ENCODE data around the gene MAP3K6. TPM values are rescaled to one million over a fixed set of nuclear protein-coding genes. Genes with fewer than 3 reads are reported as not detected.

The MAP3K6 gene
- total RNA-seq, 1 experiment from 2014 or later: 7.7 TPM

GRCh38 chr1:27403931-27404330 is 37.2 kb upstream of the MAP3K6 start:
- H4K8ac ChIP-seq (replicated peaks; ENCODE audit: insufficient read length, low read depth, low read length): no peak overlapping the region
- H3K9me3 Mint-ChIP-seq: no peaks in the 10 kb centered on the region
- no peak overlapping the region for H2AFZ ChIP-seq (ENCODE audit: low read length)
- no peak overlapping the region for H2AK5ac ChIP-seq (ENCODE audit: insufficient read length, low read length)
- peak overlapping the region in 2 of 3 experiments; percentile 11 to 80; a peak in 4 of 7 replicates for H3K27ac Mint-ChIP-seq
- H3K79me2 ChIP-seq (ENCODE audit: insufficient read depth, low read length): no peaks in the 10 kb centered on the region
- peaks cover 42 to 65% of the 10 kb centered on the region in 2 experiments for H3K4me1 Mint-ChIP-seq
- H2BK5ac ChIP-seq (ENCODE audit: insufficient read length, low read length): no peak overlapping the region
- DNase-seq: no peak
- no peak overlapping the region for H3T11ph ChIP-seq (ENCODE audit: low read length)
- H3K23me2 ChIP-seq (ENCODE audit: insufficient read length, low read depth, low read length, poor library complexity, severe bottlenecking): no peaks in the 10 kb centered on the region
- H3K18ac ChIP-seq (ENCODE audit: insufficient read length, low read depth, low read length): no peak overlapping the region
- H3K14ac ChIP-seq (ENCODE audit: insufficient read depth, low read length): no peak overlapping the region
- no peak overlapping the region for H3K56ac ChIP-seq (ENCODE audit: insufficient read length, low read depth, low read length)
- peaks cover 9 to 17% (median 16%) of the 10 kb centered on the region in 3 experiments; a peak in 6 of 7 replicates for H3K36me3 Mint-ChIP-seq (ENCODE audit: insufficient read depth in 1 of 3, low read depth in 3 of 3)
- H3K23ac ChIP-seq (ENCODE audit: insufficient read length, low read depth, low read length): no peak overlapping the region
- H3K27ac ChIP-seq (ENCODE audit: insufficient read length, low read depth, low read length): no peak overlapping the region
- no peaks in the 10 kb centered on the region for H3K27me3 Mint-ChIP-seq (ENCODE audit: low read depth)
- no peak overlapping the region for H4K5ac ChIP-seq (ENCODE audit: insufficient read length, low read depth, low read length)
- H2BK120ac ChIP-seq (ENCODE audit: low read depth, low read length, poor library complexity, severe bottlenecking): no peak overlapping the region
- no peaks in the 10 kb centered on the region for H4K20me1 ChIP-seq (ENCODE audit: control insufficient read depth, insufficient read depth, insufficient read length)
- no peak overlapping the region for H3K4ac ChIP-seq (ENCODE audit: low read depth, low read length)
- no peaks in the 10 kb centered on the region for H3K9me3 ChIP-seq (ENCODE audit: control insufficient read depth, low read depth, low read length)
- no peak overlapping the region for H3K4me3 Mint-ChIP-seq
- H2BK20ac ChIP-seq (ENCODE audit: low read depth, low read length, poor library complexity, severe bottlenecking): no peak overlapping the region
- H3K4me1 ChIP-seq (ENCODE audit: insufficient read depth, low read length): no peaks in the 10 kb centered on the region
- no peaks in the 10 kb centered on the region for H3K27me3 ChIP-seq (ENCODE audit: insufficient read depth, low read length)
- H3K9ac ChIP-seq (ENCODE audit: extremely low read depth, insufficient read length, low read length): no peak overlapping the region
- H2BK15ac ChIP-seq (ENCODE audit: low read depth, low read length): no peak overlapping the region
- TF ChIP-seq, protein P1, sequence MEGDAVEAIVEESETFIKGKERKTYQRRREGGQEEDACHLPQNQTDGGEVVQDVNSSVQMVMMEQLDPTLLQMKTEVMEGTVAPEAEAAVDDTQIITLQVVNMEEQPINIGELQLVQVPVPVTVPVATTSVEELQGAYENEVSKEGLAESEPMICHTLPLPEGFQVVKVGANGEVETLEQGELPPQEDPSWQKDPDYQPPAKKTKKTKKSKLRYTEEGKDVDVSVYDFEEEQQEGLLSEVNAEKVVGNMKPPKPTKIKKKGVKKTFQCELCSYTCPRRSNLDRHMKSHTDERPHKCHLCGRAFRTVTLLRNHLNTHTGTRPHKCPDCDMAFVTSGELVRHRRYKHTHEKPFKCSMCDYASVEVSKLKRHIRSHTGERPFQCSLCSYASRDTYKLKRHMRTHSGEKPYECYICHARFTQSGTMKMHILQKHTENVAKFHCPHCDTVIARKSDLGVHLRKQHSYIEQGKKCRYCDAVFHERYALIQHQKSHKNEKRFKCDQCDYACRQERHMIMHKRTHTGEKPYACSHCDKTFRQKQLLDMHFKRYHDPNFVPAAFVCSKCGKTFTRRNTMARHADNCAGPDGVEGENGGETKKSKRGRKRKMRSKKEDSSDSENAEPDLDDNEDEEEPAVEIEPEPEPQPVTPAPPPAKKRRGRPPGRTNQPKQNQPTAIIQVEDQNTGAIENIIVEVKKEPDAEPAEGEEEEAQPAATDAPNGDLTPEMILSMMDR (conservative IDR thresholded peaks at IDR 0.05): no peak
- H3K79me1 ChIP-seq (ENCODE audit: insufficient read depth, low read depth, low read length, poor library complexity, severe bottlenecking): no peaks in the 10 kb centered on the region
- H3K4me2 ChIP-seq (ENCODE audit: insufficient read depth, insufficient read length, low read length): no peak overlapping the region
- H2BK12ac ChIP-seq (ENCODE audit: insufficient read length, low read depth, low read length): no peak overlapping the region
- H4K91ac ChIP-seq (ENCODE audit: insufficient read length, low read depth, low read length): no peak overlapping the region

All from H9 (cell line).